CD14-positive monocyte (primary cell): Measurements from ENCODE around the gene PRKRA. TPM values are rescaled to one million over a fixed set of nuclear protein-coding genes. Genes with fewer than 3 reads are reported as not detected.

ENCODE experiments used
- DNase-seq, 3 donors: peaks; one replicate each; pipeline ENCODE4 v3.0.0-alpha.2; 2011 to 2022
- H2AFZ ChIP-seq: 2 replicates; pipeline ENCODE4 v1.6.0; 2012; ENCODE audit warnings: mild to moderate bottlenecking, low read depth, low read length, inconsistent platforms; ENCODE audit not compliant: insufficient read depth, poor library complexity, severe bottlenecking
- H3K27ac ChIP-seq, 2 donors: 1 replicate in 1 of 2; 2 replicates in 1 of 2; pipeline ENCODE4 v1.5.1; 2012 to 2013; ENCODE audit warnings: low read length in 2 of 2, control low read depth in 1 of 2, inconsistent platforms in 1 of 2, low read depth in 1 of 2, mild to moderate bottlenecking in 1 of 2
- H3K27me3 ChIP-seq, 2 donors: one replicate each; pipeline versions ENCODE4 v1.6.0 to v1.6.1; 2011 to 2013; ENCODE audit warnings: low read length in 2 of 2; ENCODE audit not compliant: control insufficient read depth in 2 of 2, insufficient read depth in 2 of 2
- H3K36me3 ChIP-seq, 2 donors: replicated peaks in 1 of 2; 1 replicate in 1 of 2; 2 replicates in 1 of 2; pipeline versions ENCODE4 v1.5.1 to v1.6.1; 2012 to 2013; ENCODE audit warnings: low read length in 2 of 2, control low read depth in 1 of 2, inconsistent platforms in 1 of 2, mild to moderate bottlenecking in 1 of 2; ENCODE audit not compliant: insufficient read depth in 2 of 2, control insufficient read depth in 1 of 2
- H3K4me1 ChIP-seq, 2 donors: 1 replicate in 1 of 2; 2 replicates in 1 of 2; pipeline versions ENCODE4 v1.5.1 to v1.6.1; 2012 to 2013; ENCODE audit warnings: low read length in 2 of 2, control low read depth in 1 of 2, inconsistent platforms in 1 of 2, mild to moderate bottlenecking in 1 of 2, moderate library complexity in 1 of 2; ENCODE audit not compliant: insufficient read depth in 2 of 2, control insufficient read depth in 1 of 2
- H3K4me2 ChIP-seq: replicated peaks from 2 replicates; pipeline ENCODE3; 2012; ENCODE audit warnings: low read length, moderate library complexity, mild to moderate bottlenecking; ENCODE audit not compliant: poor library complexity, severe bottlenecking; ENCODE audit errors: extremely low read depth
- H3K4me3 ChIP-seq, 3 experiments: fragments of 200-600 bp in 1 of 3; sonication (generic) in 1 of 3; replicated peaks in 1 of 3; 1 replicate in 2 of 3; 2 replicates in 1 of 3; pipeline ENCODE4 v1.5.1; 2011 to 2013; ENCODE audit warnings: low read length in 3 of 3, mild to moderate bottlenecking in 3 of 3, control low read depth in 2 of 3, low read depth in 2 of 3, inconsistent platforms in 1 of 3, moderate library complexity in 1 of 3
- H3K79me2 ChIP-seq: 2 replicates; pipeline ENCODE4 v1.6.0; 2012; ENCODE audit warnings: mild to moderate bottlenecking, control low read depth, inconsistent platforms, low read length, moderate library complexity; ENCODE audit not compliant: insufficient read depth
- H3K9ac ChIP-seq: 2 replicates; pipeline ENCODE4 v1.6.0; 2017; ENCODE audit warnings: low read length, mild to moderate bottlenecking; ENCODE audit not compliant: insufficient read depth, poor library complexity, severe bottlenecking
- H3K9me3 ChIP-seq, 2 donors: replicated peaks in 1 of 2; 1 replicate in 1 of 2; 2 replicates in 1 of 2; pipeline versions ENCODE4 v1.5.1 to v1.6.1; 2012 to 2013; ENCODE audit warnings: low read length in 2 of 2, control low read depth in 1 of 2; ENCODE audit not compliant: control insufficient read depth in 1 of 2, insufficient read depth in 1 of 2
- H4K20me1 ChIP-seq: 2 replicates; pipeline ENCODE4 v1.6.0; 2012; ENCODE audit warnings: mild to moderate bottlenecking, low read length, control low read depth, moderate library complexity; ENCODE audit not compliant: insufficient read depth
- H3K27ac Mint-ChIP-seq, 7 donors: one replicate each; pipeline ENCODE4 v1.8.0; 2020; ENCODE audit warnings: mild to moderate bottlenecking in 7 of 7, mixed read lengths in 7 of 7, moderate library complexity in 6 of 7, inconsistent platforms in 2 of 7
- H3K27me3 Mint-ChIP-seq, 3 donors: one replicate each; pipeline ENCODE4 v1.8.0; 2021 to 2022; ENCODE audit warnings: low read depth in 3 of 3, mild to moderate bottlenecking in 3 of 3, mixed read lengths in 3 of 3, moderate library complexity in 3 of 3, inconsistent platforms in 1 of 3
- H3K36me3 Mint-ChIP-seq, 2 donors: one replicate each; pipeline ENCODE4 v1.8.0; 2020; ENCODE audit warnings: mixed read lengths in 2 of 2, inconsistent platforms in 1 of 2, mild to moderate bottlenecking in 1 of 2
- H3K4me1 Mint-ChIP-seq: one replicate; pipeline ENCODE4 v1.8.0; 2020; ENCODE audit warnings: mild to moderate bottlenecking, mixed read lengths
- H3K4me3 Mint-ChIP-seq, 2 donors: one replicate each; pipeline ENCODE4 v1.8.0; 2020; ENCODE audit warnings: mild to moderate bottlenecking in 2 of 2, mixed read lengths in 2 of 2, moderate library complexity in 1 of 2
- H3K9me3 Mint-ChIP-seq, 7 donors: one replicate each; pipeline ENCODE4 v1.8.0; 2020 to 2022; ENCODE audit warnings: mixed read lengths in 7 of 7, mild to moderate bottlenecking in 6 of 7, moderate library complexity in 6 of 7, inconsistent platforms in 2 of 7
- CTCF ChIP-seq: fragments of 200-600 bp; IDR thresholded peaks from one replicate; pipeline ENCODE4 v1.8.0; 2022; ENCODE audit warnings: antibody characterized with exemption, mild to moderate bottlenecking
- WGBS: methylation state at CpG from one replicate; pipeline ENCODE4 v1.1.5; 2013; ENCODE audit warnings: missing lambda C conversion rate; ENCODE audit not compliant: insufficient coverage; 5-methylcytosine and 5-hydroxymethylcytosine counted together
- intact Hi-C, 2 donors: fragments of 100-400 bp; cut with micrococcal nuclease; formaldehyde crosslinking; loops; one replicate each; pipeline versions ENCODE4 v1.15.0 to v1.15.1; 2023
- polyA plus RNA-seq, 3 donors: library from polyadenylated mRNA; depleted of rRNA in 1 of 3; unstranded in 2 of 3; stranded (reverse) in 1 of 3; fragments of 300-500 nt in 2 of 3; fragments of >200 nt in 1 of 3; fragmentation: Illumina TruSeq in 2 of 3; gene quantifications; 1 replicate in 2 of 3; 2 replicates in 1 of 3; pipeline ENCODE4 v1.2.3, GENCODE V29; 2012 to 2021

PRKRA gene
- polyA plus RNA-seq, 3 donors: 21.0 to 35.8 (median 35.4) TPM

- peak within 1 kb of the TSS; percentile 89 to 99 for H3K27ac ChIP-seq
- H3K4me1 ChIP-seq: peaks cover 33 to 39% of the 10 kb centered on the region in 2 donors
- peak within 1 kb of the TSS; percentile 94 to 95 for H3K4me3 Mint-ChIP-seq
- H3K36me3 Mint-ChIP-seq: peaks cover 0 to 3% of the 10 kb centered on the region in 2 donors
- no peak for TF ChIP-seq CTCF
- peak within 1 kb of the TSS; percentile 80 for H2AFZ ChIP-seq
- peak within 1 kb of the TSS; percentile 71 to 98 (median 79) for H3K4me3 ChIP-seq
- H3K9me3 ChIP-seq: no peaks in the 10 kb centered on the region
- peak within 1 kb of the TSS; percentile 88 for H3K9ac ChIP-seq
- H3K27ac Mint-ChIP-seq: peak within 1 kb of the TSS; percentile 97 to 100 (median 99)
- no peaks in the 10 kb centered on the region for H3K27me3 ChIP-seq
- no peaks in the 10 kb centered on the region for H3K27me3 Mint-ChIP-seq
- peaks cover 42% of the 10 kb centered on the region for H3K4me1 Mint-ChIP-seq
- DNase-seq: peak; percentile 91 to 94 (median 91)
- peaks cover 1 to 3% of the 10 kb centered on the region in 2 donors for H3K36me3 ChIP-seq
- intact Hi-C loops: loop anchor here (5.0 kb wide), 2 partner anchors 38 to 42 kb away; no protein-coding TSS in a partner anchor
- peaks cover 53% of the 10 kb centered on the region for H3K79me2 ChIP-seq
- no peaks in the 10 kb centered on the region for H3K9me3 Mint-ChIP-seq
- H3K4me2 ChIP-seq: peak within 1 kb of the TSS; percentile 97
- WGBS: under 1% methylated on average over 81 of the region's 92 CpGs
- H4K20me1 ChIP-seq: peaks cover 21% of the 10 kb centered on the region
Observed at GRCh38 chr2:178480227-178481181, 29.5 kb upstream of the PRKRA start, which contains the start of gene PLEKHA3. Gene PLEKHA3 (plus strand): TSS chr2:178480457. CDS start chr2:178480870, 413 bp downstream.

GRCh38 chr2:178479758-178480226, 28.8 kb upstream of the PRKRA start:
- TF ChIP-seq CTCF: no peak
- peaks cover 14% of the 10 kb centered on the region for H4K20me1 ChIP-seq
- no peaks in the 10 kb centered on the region for H3K36me3 Mint-ChIP-seq
- H3K79me2 ChIP-seq: peaks cover 46% of the 10 kb centered on the region
- H3K4me2 ChIP-seq: peak overlapping the region; percentile 97
- H3K4me3 ChIP-seq: peak overlapping the region; percentile 39 to 86 (median 42)
- H3K9me3 ChIP-seq: no peaks in the 10 kb centered on the region
- H3K9ac ChIP-seq: peak overlapping the region; percentile 88
- H3K27ac ChIP-seq: peak overlapping the region; percentile 89 to 99
- H3K36me3 ChIP-seq: no peaks in the 10 kb centered on the region
- peak overlapping the region; percentile 97 to 100 (median 99) for H3K27ac Mint-ChIP-seq
- peak overlapping the region; percentile 68 to 92 for H3K4me3 Mint-ChIP-seq
- intact Hi-C loops: loop anchor here (1.0 to 5.0 kb wide), 3 partner anchors 28 to 43 kb away; partner anchors contain the start of genes PJVK (in 1 of the 2) and PRKRA (in 1 of the 2)
- H3K9me3 Mint-ChIP-seq: no peaks in the 10 kb centered on the region
- peaks cover 40% of the 10 kb centered on the region for H3K4me1 Mint-ChIP-seq
- no peaks in the 10 kb centered on the region for H3K27me3 Mint-ChIP-seq
- no peaks in the 10 kb centered on the region for H3K27me3 ChIP-seq
- H3K4me1 ChIP-seq: peaks cover 33 to 39% of the 10 kb centered on the region in 2 donors
- 27% methylated on average over 15 of the region's 19 CpGs for WGBS
- peak in 1 of 3 donors; percentile 27 for DNase-seq
- peak overlapping the region; percentile 80 for H2AFZ ChIP-seq
